Epithelial cell of proximal tubule (primary cell): ENCODE data around the gene RYR2. TPM values are rescaled to one million over a fixed set of nuclear protein-coding genes. Genes with fewer than 3 reads are reported as not detected.
"Not testable (repeated sequence)": the region's sequence is repeated elsewhere in the genome, so short reads cannot be mapped to it uniquely, and the experiment has no call there.

ENCODE experiments used
- DNase-seq: peaks from one replicate; pipeline ENCODE4 v3.0.0-alpha.2; 2011; ENCODE audit warnings: low read depth
- H3K4me3 ChIP-seq: 2 replicates; pipeline ENCODE4 v1.5.1; 2011; ENCODE audit warnings: low read depth, mild to moderate bottlenecking, low read length
- CTCF ChIP-seq: conservative IDR thresholded peaks from 2 replicates; pipeline ENCODE4 v1.5.1; 2012; ENCODE audit warnings: low read depth, mild to moderate bottlenecking, low read length
- total RNA-seq: library from RNA; depleted of rRNA; stranded (reverse); fragments of >200 nt; gene quantifications from 2 replicates; pipeline ENCODE4 v1.2.3, GENCODE V29; 2015

The RYR2 gene
- total RNA-seq, 1 donor from 2014 or later = 0.63 TPM

- DNase-seq = no peak
- TF ChIP-seq CTCF = no peak
- H3K4me3 ChIP-seq = no peak overlapping the region
These were observed 792.5 kb downstream of the RYR2 start for GRCh38 chr1:237834461-237834860.

DNA sequence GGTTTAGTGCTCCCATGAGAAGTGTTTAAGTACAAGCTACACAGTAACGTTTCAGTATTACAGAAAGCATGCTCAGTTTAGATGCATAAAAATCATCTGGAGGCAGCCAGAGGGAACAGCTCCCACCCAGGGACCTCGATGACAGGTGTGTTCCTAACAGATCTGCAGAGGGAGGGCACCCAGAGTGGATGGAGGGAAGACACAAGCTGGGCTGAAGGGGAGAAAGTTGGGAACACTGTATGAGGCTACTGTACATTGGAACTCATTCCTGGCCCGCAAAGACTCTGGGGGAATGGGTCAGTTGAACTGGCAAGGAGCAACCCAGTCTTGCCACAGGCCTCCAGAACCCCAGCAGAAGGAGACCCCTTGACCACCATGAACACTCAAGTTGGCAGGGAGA lies 796.3 kb downstream of the RYR2 start:
- no peak overlapping the region for H3K4me3 ChIP-seq
- no peak for TF ChIP-seq CTCF
- DNase-seq = no peak

GRCh38 chr1:237838904-237839534 lies 797.0 kb downstream of the RYR2 start:
- no peak for DNase-seq
- TF ChIP-seq CTCF = no peak
- H3K4me3 ChIP-seq = no peak overlapping the region

GRCh38 chr1:237841485-237841884 lies 799.5 kb downstream of the RYR2 start:
- no peak for DNase-seq
- no peak overlapping the region for H3K4me3 ChIP-seq
- TF ChIP-seq CTCF = no peak

- H3K4me3 ChIP-seq, DNase-seq: not testable (repeated sequence)
These were observed 801.5 kb downstream of the RYR2 start for GRCh38 chr1:237843516-237843915.

- DNase-seq = no peak
- TF ChIP-seq CTCF = peak; percentile 97
These were observed 809.3 kb downstream of the RYR2 start for GRCh38 chr1:237851210-237851845.

GRCh38 chr1:237852342-237852741 lies 810.4 kb downstream of the RYR2 start:
- no peak overlapping the region for H3K4me3 ChIP-seq
- no peak for TF ChIP-seq CTCF
- no peak for DNase-seq

More at GRCh38 chr1:237851210-237851845, 809.3 kb downstream of the RYR2 start:
- H3K4me3 ChIP-seq = no peak overlapping the region
